Measurements from ENCODE around the gene ARL16. TPM values are rescaled to one million over a fixed set of nuclear protein-coding genes. Genes with fewer than 3 reads are reported as not detected.

ARL16 gene
- total RNA-seq, 1 experiment from 2014 or later, result 47.5 TPM

GRCh38 chr17:81655378-81656117 is 28.0 kb downstream of the ARL16 start (continued):
- TF ChIP-seq, protein P1, sequence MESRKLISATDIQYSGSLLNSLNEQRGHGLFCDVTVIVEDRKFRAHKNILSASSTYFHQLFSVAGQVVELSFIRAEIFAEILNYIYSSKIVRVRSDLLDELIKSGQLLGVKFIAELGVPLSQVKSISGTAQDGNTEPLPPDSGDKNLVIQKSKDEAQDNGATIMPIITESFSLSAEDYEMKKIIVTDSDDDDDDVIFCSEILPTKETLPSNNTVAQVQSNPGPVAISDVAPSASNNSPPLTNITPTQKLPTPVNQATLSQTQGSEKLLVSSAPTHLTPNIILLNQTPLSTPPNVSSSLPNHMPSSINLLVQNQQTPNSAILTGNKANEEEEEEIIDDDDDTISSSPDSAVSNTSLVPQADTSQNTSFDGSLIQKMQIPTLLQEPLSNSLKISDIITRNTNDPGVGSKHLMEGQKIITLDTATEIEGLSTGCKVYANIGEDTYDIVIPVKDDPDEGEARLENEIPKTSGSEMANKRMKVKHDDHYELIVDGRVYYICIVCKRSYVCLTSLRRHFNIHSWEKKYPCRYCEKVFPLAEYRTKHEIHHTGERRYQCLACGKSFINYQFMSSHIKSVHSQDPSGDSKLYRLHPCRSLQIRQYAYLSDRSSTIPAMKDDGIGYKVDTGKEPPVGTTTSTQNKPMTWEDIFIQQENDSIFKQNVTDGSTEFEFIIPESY (IDR thresholded peaks at IDR 0.05; ENCODE audit: extremely low read depth, insufficient replicate concordance, low read length), result no peak
- no peak for TF ChIP-seq SRF (IDR thresholded peaks at IDR 0.05; ENCODE audit: low read depth)
- TF ChIP-seq REST (IDR thresholded peaks at IDR 0.05; ENCODE audit: low read depth), result no peak

DNA sequence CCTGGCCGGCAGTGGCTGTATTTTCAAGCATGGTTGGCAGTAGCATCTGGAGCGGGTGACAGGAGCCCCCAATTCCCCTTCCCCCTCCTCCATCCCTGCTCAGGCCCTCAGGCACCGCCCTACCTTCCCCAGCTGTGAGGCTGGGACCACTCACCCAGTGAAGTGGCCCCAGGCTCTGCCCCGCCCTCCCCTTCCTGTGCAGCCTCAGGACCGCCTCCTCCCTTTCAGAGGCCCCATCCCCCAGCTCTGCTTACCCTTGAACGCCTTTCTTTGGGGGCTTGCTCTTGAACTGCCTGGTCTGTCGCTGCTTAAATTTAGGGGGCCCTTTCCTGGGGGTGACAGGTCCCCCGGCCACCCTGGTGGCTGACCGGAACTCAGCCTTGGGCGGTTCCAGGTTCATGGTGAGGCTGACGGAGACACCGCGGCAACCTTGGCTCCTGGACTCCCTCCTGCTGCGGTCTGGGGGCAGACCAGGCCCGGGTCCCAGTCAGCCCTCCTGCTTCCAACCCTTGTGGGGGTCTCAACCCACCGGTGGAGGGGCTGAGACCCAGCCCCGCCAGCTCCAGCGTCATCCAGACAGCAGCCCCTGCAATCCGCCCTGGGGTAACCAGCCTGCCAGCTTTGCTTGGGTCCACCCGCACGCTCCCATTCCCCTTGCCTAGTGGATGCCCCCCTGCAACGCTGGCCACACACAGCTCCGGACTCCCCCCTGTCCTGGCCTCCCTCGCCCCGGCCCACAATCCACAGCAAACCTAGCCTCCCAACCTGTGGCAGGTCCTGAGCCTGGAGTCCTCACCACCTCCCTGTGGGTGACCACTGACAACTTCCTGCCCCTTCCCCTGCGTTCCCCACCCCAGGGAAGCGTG is 30.5 kb downstream of the ARL16 start:
- Histone ChIP-seq H3K4me1 (ENCODE audit: control insufficient read depth in 1 of 2, insufficient read depth in 2 of 2, low read length in 2 of 2) (peaks cover 7 to 19% of the 10 kb centered on the region in 2 experiments; a peak in 3 of 4 replicates), H3K9me2 (ENCODE audit: insufficient read depth) (no peaks in the 10 kb centered on the region), H3K9me3 (ENCODE audit: control insufficient read depth in 1 of 2, insufficient read depth in 1 of 2, low read depth in 1 of 2, low read length in 2 of 2) (peaks cover 0 to 5% of the 10 kb centered on the region in 2 experiments; a peak in 1 of 4 replicates), H3K79me2 (ENCODE audit: insufficient read depth, low read length) (no peaks in the 10 kb centered on the region), H3K9ac (ENCODE audit: low read length) (no peak overlapping the region), H3K4me2 (ENCODE audit: low read length) (no peak overlapping the region), H3K4me3 (replicated peaks in 1 of 2; ENCODE audit: low read depth in 1 of 2, low read length in 2 of 2) (no peak overlapping the region), H2AFZ (ENCODE audit: low read depth, low read length, poor library complexity, severe bottlenecking) (no peak overlapping the region), H4K20me1 (ENCODE audit: insufficient read depth) (no peaks in the 10 kb centered on the region), H3K36me3 (ENCODE audit: control insufficient read depth in 1 of 2, insufficient read depth in 2 of 2, low read length in 2 of 2) (no peaks in the 10 kb centered on the region), H3K27ac (ENCODE audit: low read depth, low read length) (no peak overlapping the region), H3K27me3 (ENCODE audit: insufficient read depth, low read length) (no peaks in the 10 kb centered on the region)
- ATAC-seq (no peak), DNase-seq (ENCODE audit: low read depth, low spot score) (no peak)
- ChIA-PET CTCF (no interaction called here), POLR2A (no interaction called here), RAD21 (ENCODE audit: low non-redundant PET in 1 of 2, low total read pairs in 2 of 2, uncharacterized antibody in 2 of 2, unreplicated experiment in 2 of 2) (no interaction called here)
- intact Hi-C loops (cut with micrococcal nuclease), result no loop called here
- BruUV-seq (replicated peaks), result no TSS peak
- TF ChIP-seq ELF1 (IDR thresholded peaks at IDR 0.05; ENCODE audit: borderline replicate concordance, low read depth) (no peak), CEBPB (IDR thresholded peaks at IDR 0.05; ENCODE audit: low read depth) (no peak), ATF3 (IDR thresholded peaks at IDR 0.05) (no peak), CBX3 (IDR thresholded peaks at IDR 0.05; ENCODE audit: low read depth) (no peak), SRF (IDR thresholded peaks at IDR 0.05; ENCODE audit: low read depth) (no peak)
